ENCODE results near the gene VAV3. TPM values are rescaled to one million over a fixed set of nuclear protein-coding genes. Genes with fewer than 3 reads are reported as not detected.

VAV3 gene
- polyA plus RNA-seq, 1 of the 3 experiments (the other 2 are of a cell fraction): not detected

DNA sequence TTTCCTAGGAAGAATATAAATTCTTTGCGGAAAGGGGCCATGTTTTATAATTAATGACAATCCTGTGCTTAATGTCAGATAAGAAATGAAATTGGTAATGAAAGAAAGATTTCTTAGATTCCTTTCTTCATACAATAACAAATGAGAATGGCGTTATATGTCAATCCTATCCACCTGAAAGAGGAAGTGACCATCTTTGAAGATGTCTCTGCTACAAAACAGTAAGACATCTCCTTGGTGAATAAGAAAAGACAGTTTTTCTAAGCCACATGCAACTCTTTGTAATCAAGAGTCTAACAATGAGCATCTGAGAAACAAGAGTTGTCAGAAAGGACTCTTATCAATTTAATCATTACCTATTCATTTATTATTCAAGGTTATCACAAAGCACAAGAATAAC lies 286.0 kb downstream of the VAV3 start:
- Histone ChIP-seq H3K36me3 (replicated peaks in 1 of 2; ENCODE audit: control insufficient read depth in 1 of 2, insufficient read depth in 2 of 2, low read length in 1 of 2) (no peaks in the 10 kb centered on the region), H2AFZ (ENCODE audit: low read depth) (no peak overlapping the region), H4K20me1 (ENCODE audit: insufficient read depth) (no peaks in the 10 kb centered on the region), H3K4me1 (ENCODE audit: control insufficient read depth in 1 of 2, insufficient read depth in 2 of 2, low read depth in 1 of 2, low read length in 1 of 2) (no peaks in the 10 kb centered on the region), H3K9ac (no peak overlapping the region), H3K9me3 (no peaks in the 10 kb centered on the region), H3K4me2 (no peak overlapping the region), H3F3A (replicated peaks; ENCODE audit: insufficient read depth) (no peaks in the 10 kb centered on the region), H3K27me3 (ENCODE audit: insufficient read depth) (no peaks in the 10 kb centered on the region), H3K4me3 (ENCODE audit: low read depth in 2 of 2, low read length in 1 of 2) (no peak overlapping the region), H3K79me2 (ENCODE audit: insufficient read depth) (no peaks in the 10 kb centered on the region), H3K27ac (ENCODE audit: low read depth in 2 of 2, low read length in 1 of 2) (no peak overlapping the region), H3K9me2 (no peaks in the 10 kb centered on the region)
- TF ChIP-seq TAF1 (IDR thresholded peaks at IDR 0.05; ENCODE audit: borderline replicate concordance, low read depth, low read length): no peak
- TF ChIP-seq NRF1 (IDR thresholded peaks at IDR 0.05; ENCODE audit: low read depth, low read length): no peak
- no peak for TF ChIP-seq POLR2AphosphoS5 (IDR thresholded peaks at IDR 0.05; ENCODE audit: low read depth, low read length)
- TF ChIP-seq, protein P1, sequence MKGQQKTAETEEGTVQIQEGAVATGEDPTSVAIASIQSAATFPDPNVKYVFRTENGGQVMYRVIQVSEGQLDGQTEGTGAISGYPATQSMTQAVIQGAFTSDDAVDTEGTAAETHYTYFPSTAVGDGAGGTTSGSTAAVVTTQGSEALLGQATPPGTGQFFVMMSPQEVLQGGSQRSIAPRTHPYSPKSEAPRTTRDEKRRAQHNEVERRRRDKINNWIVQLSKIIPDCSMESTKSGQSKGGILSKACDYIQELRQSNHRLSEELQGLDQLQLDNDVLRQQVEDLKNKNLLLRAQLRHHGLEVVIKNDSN (IDR thresholded peaks at IDR 0.05; ENCODE audit: borderline replicate concordance, low read depth): no peak
- no peak for TF ChIP-seq RAD21 (IDR thresholded peaks at IDR 0.05; ENCODE audit: low read length)
- TF ChIP-seq RFX5 (IDR thresholded peaks at IDR 0.05; ENCODE audit: low read length): no peak
- no peak for TF ChIP-seq EZH2phosphoT487 (IDR thresholded peaks at IDR 0.05; ENCODE audit: borderline replicate concordance, low read depth)
- no peak for TF ChIP-seq SIN3A (IDR thresholded peaks at IDR 0.05; ENCODE audit: borderline replicate concordance, low read depth, low read length)
- TF ChIP-seq FOXM1 (IDR thresholded peaks at IDR 0.05; ENCODE audit: low read depth): no peak
- no peak for TF ChIP-seq SMC3 (IDR thresholded peaks at IDR 0.05; ENCODE audit: low read depth, low read length)
- no peak for TF ChIP-seq MXI1 (IDR thresholded peaks at IDR 0.05; ENCODE audit: low read depth, low read length)
- TF ChIP-seq, protein P2, sequence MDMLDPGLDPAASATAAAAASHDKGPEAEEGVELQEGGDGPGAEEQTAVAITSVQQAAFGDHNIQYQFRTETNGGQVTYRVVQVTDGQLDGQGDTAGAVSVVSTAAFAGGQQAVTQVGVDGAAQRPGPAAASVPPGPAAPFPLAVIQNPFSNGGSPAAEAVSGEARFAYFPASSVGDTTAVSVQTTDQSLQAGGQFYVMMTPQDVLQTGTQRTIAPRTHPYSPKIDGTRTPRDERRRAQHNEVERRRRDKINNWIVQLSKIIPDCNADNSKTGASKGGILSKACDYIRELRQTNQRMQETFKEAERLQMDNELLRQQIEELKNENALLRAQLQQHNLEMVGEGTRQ (IDR thresholded peaks at IDR 0.05; ENCODE audit: borderline replicate concordance, low read depth, low read length): no peak
- TF ChIP-seq, protein P3, sequence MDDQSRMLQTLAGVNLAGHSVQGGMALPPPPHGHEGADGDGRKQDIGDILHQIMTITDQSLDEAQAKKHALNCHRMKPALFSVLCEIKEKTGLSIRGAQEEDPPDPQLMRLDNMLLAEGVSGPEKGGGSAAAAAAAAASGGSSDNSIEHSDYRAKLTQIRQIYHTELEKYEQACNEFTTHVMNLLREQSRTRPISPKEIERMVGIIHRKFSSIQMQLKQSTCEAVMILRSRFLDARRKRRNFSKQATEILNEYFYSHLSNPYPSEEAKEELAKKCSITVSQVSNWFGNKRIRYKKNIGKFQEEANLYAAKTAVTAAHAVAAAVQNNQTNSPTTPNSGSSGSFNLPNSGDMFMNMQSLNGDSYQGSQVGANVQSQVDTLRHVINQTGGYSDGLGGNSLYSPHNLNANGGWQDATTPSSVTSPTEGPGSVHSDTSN (IDR thresholded peaks at IDR 0.05): no peak
- TF ChIP-seq YY1 (IDR thresholded peaks at IDR 0.05; ENCODE audit: low read depth): no peak
- no peak for TF ChIP-seq ELF1 (IDR thresholded peaks at IDR 0.05)
- TF ChIP-seq, protein P4, sequence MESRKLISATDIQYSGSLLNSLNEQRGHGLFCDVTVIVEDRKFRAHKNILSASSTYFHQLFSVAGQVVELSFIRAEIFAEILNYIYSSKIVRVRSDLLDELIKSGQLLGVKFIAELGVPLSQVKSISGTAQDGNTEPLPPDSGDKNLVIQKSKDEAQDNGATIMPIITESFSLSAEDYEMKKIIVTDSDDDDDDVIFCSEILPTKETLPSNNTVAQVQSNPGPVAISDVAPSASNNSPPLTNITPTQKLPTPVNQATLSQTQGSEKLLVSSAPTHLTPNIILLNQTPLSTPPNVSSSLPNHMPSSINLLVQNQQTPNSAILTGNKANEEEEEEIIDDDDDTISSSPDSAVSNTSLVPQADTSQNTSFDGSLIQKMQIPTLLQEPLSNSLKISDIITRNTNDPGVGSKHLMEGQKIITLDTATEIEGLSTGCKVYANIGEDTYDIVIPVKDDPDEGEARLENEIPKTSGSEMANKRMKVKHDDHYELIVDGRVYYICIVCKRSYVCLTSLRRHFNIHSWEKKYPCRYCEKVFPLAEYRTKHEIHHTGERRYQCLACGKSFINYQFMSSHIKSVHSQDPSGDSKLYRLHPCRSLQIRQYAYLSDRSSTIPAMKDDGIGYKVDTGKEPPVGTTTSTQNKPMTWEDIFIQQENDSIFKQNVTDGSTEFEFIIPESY (IDR thresholded peaks at IDR 0.05; ENCODE audit: borderline replicate concordance, low read depth): no peak
- TF ChIP-seq, protein P5, sequence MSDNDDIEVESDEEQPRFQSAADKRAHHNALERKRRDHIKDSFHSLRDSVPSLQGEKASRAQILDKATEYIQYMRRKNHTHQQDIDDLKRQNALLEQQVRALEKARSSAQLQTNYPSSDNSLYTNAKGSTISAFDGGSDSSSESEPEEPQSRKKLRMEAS (IDR thresholded peaks at IDR 0.05; ENCODE audit: low read depth): no peak
- no peak for TF ChIP-seq RXRA (IDR thresholded peaks at IDR 0.05; ENCODE audit: borderline replicate concordance, low read depth)
- TF ChIP-seq EP300 (IDR thresholded peaks at IDR 0.05; ENCODE audit: borderline replicate concordance in 1 of 2, low read depth in 1 of 2, low read length in 1 of 2): no peak
- no peak for TF ChIP-seq GABPA (IDR thresholded peaks at IDR 0.05; ENCODE audit: low read depth)
- 68% methylated on average over 2 of the region's 2 CpGs for WGBS (ENCODE audit: low lambda C conversion rate)
- POLR2A ChIA-PET: no interaction called here
- CTCF ChIA-PET: interaction anchor here (0.9 kb wide), 1 partner anchor 59 kb away, joined by 3 read pairs; no protein-coding TSS in a partner anchor
- DNase-seq: no peak
